Measurements from ENCODE around the gene PDE6A. TPM values are rescaled to one million over a fixed set of nuclear protein-coding genes. Genes with fewer than 3 reads are reported as not detected.
"Not testable (repeated sequence)": the region's sequence is repeated elsewhere in the genome, so short reads cannot be mapped to it uniquely, and the experiment has no call there.

Gene PDE6A
- total and polyA plus RNA-seq, 4 donors, result 0.13 TPM; not detected in 3

- WGBS, 2 donors, result 93 to 94% methylated on average over 13 of the region's 13 CpGs
These were observed 81.4 kb downstream of the PDE6A start for GRCh38 chr5:149863176-149863575.

DNA sequence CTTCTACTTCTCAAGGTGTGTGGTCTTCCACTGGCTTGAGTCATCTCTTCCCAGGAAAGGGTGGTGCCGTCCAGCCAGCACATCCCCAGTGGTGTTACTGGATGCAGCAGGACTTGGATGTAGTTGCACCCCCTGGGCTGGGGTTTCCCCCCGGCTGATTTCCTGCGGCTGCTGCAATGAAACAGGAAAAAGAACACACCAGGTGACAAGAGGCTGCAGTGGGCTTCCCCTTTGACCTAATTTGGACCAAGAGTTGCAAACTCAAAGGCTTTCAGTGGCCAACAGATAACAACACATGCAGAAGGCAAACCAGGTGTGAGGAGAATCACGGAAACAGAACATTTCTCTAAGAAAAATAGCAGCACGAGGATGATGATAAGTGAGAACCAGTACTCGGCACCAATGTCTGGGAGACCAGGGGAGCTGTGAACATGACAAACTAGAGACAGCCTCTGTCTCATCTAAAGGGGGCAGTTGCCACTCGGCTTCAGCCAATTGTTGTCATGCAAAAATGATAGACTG lies 83.7 kb downstream of the PDE6A start:
- WGBS, 2 donors, result 90 to 91% methylated on average over 7 of the region's 7 CpGs
- intact Hi-C loops (cut with DNase I), result no loop called here
- no peak overlapping the region for H3K27ac ChIP-seq (ENCODE audit: low read depth in 1 of 2, low read length in 2 of 2)
- ATAC-seq (ENCODE audit: low FRiP score) (no peak), DNase-seq (no peak)
- no peak overlapping the region for H3K4me3 ChIP-seq (ENCODE audit: low read length in 2 of 2)
- no peaks in the 10 kb centered on the region for H3K4me1 ChIP-seq (ENCODE audit: control insufficient read depth in 1 of 2, insufficient read depth in 2 of 2, low read length in 2 of 2)
- peaks cover under 1% of the 10 kb centered on the region for H3K9me3 ChIP-seq (ENCODE audit: control insufficient read depth, low read length)
- no peaks in the 10 kb centered on the region for H3K36me3 ChIP-seq (ENCODE audit: control insufficient read depth in 1 of 2, insufficient read depth in 2 of 2, low read length in 1 of 2)
- H3K27me3 ChIP-seq (ENCODE audit: control insufficient read depth in 1 of 2, insufficient read depth in 2 of 2, low read length in 1 of 2), result no peaks in the 10 kb centered on the region

More at GRCh38 chr5:149863176-149863575, 81.4 kb downstream of the PDE6A start:
- H3K27me3 ChIP-seq (ENCODE audit: control insufficient read depth in 1 of 2, insufficient read depth in 2 of 2, low read length in 1 of 2), result no peaks in the 10 kb centered on the region
- peaks cover 1% of the 10 kb centered on the region for H3K9me3 ChIP-seq (ENCODE audit: control insufficient read depth, low read length)
- no peaks in the 10 kb centered on the region for H3K4me1 ChIP-seq (ENCODE audit: control insufficient read depth in 1 of 2, insufficient read depth in 2 of 2, low read length in 2 of 2)
- no peak for DNase-seq
- H3K4me3 ChIP-seq (ENCODE audit: low read length in 2 of 2), result no peak overlapping the region
- intact Hi-C loops (cut with DNase I), result no loop called here
- no peaks in the 10 kb centered on the region for H3K36me3 ChIP-seq (ENCODE audit: control insufficient read depth in 1 of 2, insufficient read depth in 2 of 2, low read length in 1 of 2)
- H3K27ac ChIP-seq (ENCODE audit: low read depth in 1 of 2, low read length in 2 of 2), result no peak overlapping the region
- ATAC-seq (ENCODE audit: low FRiP score), result no peak

- DNase-seq, result no peak
- no peaks in the 10 kb centered on the region for H3K27me3 ChIP-seq (ENCODE audit: control insufficient read depth in 1 of 2, insufficient read depth in 2 of 2, low read length in 1 of 2)
- H3K9me3 ChIP-seq (ENCODE audit: control insufficient read depth, low read length), result no peaks in the 10 kb centered on the region
- no peak for ATAC-seq (ENCODE audit: low FRiP score)
- no peaks in the 10 kb centered on the region for H3K4me1 ChIP-seq (ENCODE audit: control insufficient read depth in 1 of 2, insufficient read depth in 2 of 2, low read length in 2 of 2)
- H3K27ac ChIP-seq (ENCODE audit: low read depth in 1 of 2, low read length in 2 of 2), result no peak overlapping the region
- H3K4me3 ChIP-seq (ENCODE audit: low read length in 2 of 2), result no peak overlapping the region
- WGBS, 2 donors, result 95 to 96% methylated on average over 4 of the region's 4 CpGs
- no peaks in the 10 kb centered on the region for H3K36me3 ChIP-seq (ENCODE audit: control insufficient read depth in 1 of 2, insufficient read depth in 2 of 2, low read length in 1 of 2)
- intact Hi-C loops (cut with DNase I), result no loop called here
These were observed 84.8 kb downstream of the PDE6A start for GRCh38 chr5:149859746-149860145.

DNA sequence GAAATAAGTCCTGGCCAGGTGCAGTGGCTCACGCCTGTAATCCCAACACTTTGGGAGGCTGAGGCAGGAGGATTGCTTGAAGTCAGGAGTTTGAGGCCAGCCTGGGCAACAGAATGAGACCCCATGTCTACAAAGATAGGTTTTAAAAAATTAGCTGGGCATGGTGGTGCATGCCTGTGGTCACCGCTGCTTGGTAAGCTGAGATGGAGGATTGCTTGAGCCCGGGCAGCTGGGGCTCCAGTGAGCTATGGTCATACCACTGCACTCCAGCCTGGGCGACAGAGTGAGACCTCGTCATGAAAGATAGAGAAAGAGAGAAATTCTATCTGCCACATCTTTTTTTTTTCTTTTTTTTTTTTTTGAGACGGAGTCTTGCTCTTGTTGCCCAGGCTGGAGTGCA lies 86.1 kb downstream of the PDE6A start:
- H3K27me3 ChIP-seq (ENCODE audit: control insufficient read depth in 1 of 2, insufficient read depth in 2 of 2, low read length in 1 of 2); H3K4me1 ChIP-seq (ENCODE audit: control insufficient read depth in 1 of 2, insufficient read depth in 2 of 2, low read length in 2 of 2); DNase-seq; H3K27ac ChIP-seq (ENCODE audit: low read depth in 1 of 2, low read length in 2 of 2); intact Hi-C loops (cut with DNase I); H3K36me3 ChIP-seq (ENCODE audit: control insufficient read depth in 1 of 2, insufficient read depth in 2 of 2, low read length in 1 of 2); H3K4me3 ChIP-seq (ENCODE audit: low read length in 2 of 2); H3K9me3 ChIP-seq (ENCODE audit: control insufficient read depth, low read length); ATAC-seq (ENCODE audit: low FRiP score): not testable (repeated sequence)
- WGBS, 2 donors, result 97 to 98% methylated on average over 5 of the region's 6 CpGs

DNA sequence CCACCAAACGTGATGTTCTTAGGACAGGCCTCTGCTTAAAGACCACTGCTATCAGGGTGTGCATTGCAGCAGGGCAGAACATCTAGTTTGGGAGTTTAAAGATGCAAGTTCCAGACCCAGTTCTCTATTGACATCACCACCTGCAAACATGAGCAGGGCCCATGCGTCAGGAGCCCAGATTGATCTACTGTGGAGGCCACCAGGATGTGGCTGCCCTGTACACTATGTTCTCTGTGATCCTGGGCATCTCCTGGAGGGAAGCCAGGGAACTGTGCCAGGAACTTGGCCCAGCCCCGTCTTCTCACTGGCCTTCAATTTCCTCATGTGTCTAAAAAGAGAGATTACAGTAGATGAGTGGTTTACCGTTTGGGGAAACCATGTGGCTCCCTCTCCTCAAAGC lies 87.1 kb downstream of the PDE6A start:
- DNase-seq, result peak in 1 of 2 donors; percentile 80
- Histone ChIP-seq H3K4me3 (ENCODE audit: low read length in 2 of 2) (no peak overlapping the region), H3K4me1 (ENCODE audit: control insufficient read depth in 1 of 2, insufficient read depth in 2 of 2, low read length in 2 of 2) (no peaks in the 10 kb centered on the region), H3K9me3 (ENCODE audit: control insufficient read depth, low read length) (no peaks in the 10 kb centered on the region), H3K27me3 (ENCODE audit: control insufficient read depth in 1 of 2, insufficient read depth in 2 of 2, low read length in 1 of 2) (no peaks in the 10 kb centered on the region), H3K36me3 (ENCODE audit: control insufficient read depth in 1 of 2, insufficient read depth in 2 of 2, low read length in 1 of 2) (no peaks in the 10 kb centered on the region), H3K27ac (ENCODE audit: low read depth in 1 of 2, low read length in 2 of 2) (no peak overlapping the region)
- WGBS, 2 donors, result 48 to 58% methylated on average over 4 of the region's 4 CpGs
- intact Hi-C loops (cut with DNase I), result no loop called here
- ATAC-seq (ENCODE audit: low FRiP score), result no peak

DNA sequence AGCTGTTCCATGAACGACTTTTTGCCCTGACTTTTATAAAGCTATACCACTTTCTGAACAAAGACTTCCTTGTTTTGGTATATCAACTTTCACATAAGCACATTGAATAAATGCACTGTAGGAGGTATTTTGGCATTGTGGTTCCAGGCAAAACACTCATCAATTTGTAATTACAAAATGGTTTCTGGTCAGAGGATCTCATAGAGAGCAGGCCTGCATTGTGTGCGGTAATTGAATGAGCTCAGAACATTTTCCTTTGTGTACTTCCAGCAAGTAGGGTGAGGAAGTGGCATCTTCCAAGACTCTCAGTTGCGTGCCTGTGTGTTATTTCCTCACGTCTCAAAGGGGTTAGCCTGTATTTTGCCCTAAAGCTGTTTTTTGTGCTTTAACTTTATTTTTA lies 89.2 kb downstream of the PDE6A start:
- Histone ChIP-seq H3K4me1 (ENCODE audit: control insufficient read depth in 1 of 2, insufficient read depth in 2 of 2, low read length in 2 of 2) (no peaks in the 10 kb centered on the region), H3K27ac (ENCODE audit: low read depth in 1 of 2, low read length in 2 of 2) (no peak overlapping the region), H3K27me3 (ENCODE audit: control insufficient read depth in 1 of 2, insufficient read depth in 2 of 2, low read length in 1 of 2) (no peaks in the 10 kb centered on the region), H3K36me3 (ENCODE audit: control insufficient read depth in 1 of 2, insufficient read depth in 2 of 2, low read length in 1 of 2) (no peaks in the 10 kb centered on the region), H3K9me3 (ENCODE audit: control insufficient read depth, low read length) (no peaks in the 10 kb centered on the region), H3K4me3 (ENCODE audit: low read length in 2 of 2) (no peak overlapping the region)
- ATAC-seq (ENCODE audit: low FRiP score) (no peak), DNase-seq (no peak)
- intact Hi-C loops (cut with DNase I), result no loop called here
- WGBS, 2 donors, result 81 to 88% methylated on average over 4 of the region's 4 CpGs

- Histone ChIP-seq H3K36me3 (ENCODE audit: control insufficient read depth in 1 of 2, insufficient read depth in 2 of 2, low read length in 1 of 2) (no peaks in the 10 kb centered on the region), H3K27me3 (ENCODE audit: control insufficient read depth in 1 of 2, insufficient read depth in 2 of 2, low read length in 1 of 2) (no peaks in the 10 kb centered on the region), H3K9me3 (ENCODE audit: control insufficient read depth, low read length) (no peaks in the 10 kb centered on the region), H3K4me3 (ENCODE audit: low read length in 2 of 2) (no peak overlapping the region), H3K27ac (ENCODE audit: low read depth in 1 of 2, low read length in 2 of 2) (no peak overlapping the region), H3K4me1 (ENCODE audit: control insufficient read depth in 1 of 2, insufficient read depth in 2 of 2, low read length in 2 of 2) (no peaks in the 10 kb centered on the region)
- WGBS, 2 donors, result 89 to 91% methylated on average over 3 of the region's 3 CpGs
- ATAC-seq (ENCODE audit: low FRiP score), result no peak
- intact Hi-C loops (cut with DNase I), result loop anchor here (5.0 kb wide), 1 partner anchor 107 kb away; the partner anchor contains the start of gene SLC26A2 (in 2 of the 2)
- no peak for DNase-seq
These were observed 89.7 kb downstream of the PDE6A start for GRCh38 chr5:149854866-149855265.

GRCh38 chr5:149853701-149854100 lies 90.9 kb downstream of the PDE6A start:
- no peak overlapping the region for H3K4me3 ChIP-seq (ENCODE audit: low read length in 2 of 2)
- intact Hi-C loops (cut with DNase I), result loop anchor here (5.0 kb wide), 1 partner anchor 109 kb away; the partner anchor contains the start of gene SLC26A2 (in 2 of the 2)
- ATAC-seq (ENCODE audit: low FRiP score), result no peak
- no peaks in the 10 kb centered on the region for H3K4me1 ChIP-seq (ENCODE audit: control insufficient read depth in 1 of 2, insufficient read depth in 2 of 2, low read length in 2 of 2)
- DNase-seq, result no peak
- H3K9me3 ChIP-seq (ENCODE audit: control insufficient read depth, low read length), result no peaks in the 10 kb centered on the region
- H3K27ac ChIP-seq (ENCODE audit: low read depth in 1 of 2, low read length in 2 of 2), result no peak overlapping the region
- 87 to 91% methylated on average over 3 of the region's 3 CpGs for WGBS, 2 donors
- H3K36me3 ChIP-seq (ENCODE audit: control insufficient read depth in 1 of 2, insufficient read depth in 2 of 2, low read length in 1 of 2), result no peaks in the 10 kb centered on the region
- H3K27me3 ChIP-seq (ENCODE audit: control insufficient read depth in 1 of 2, insufficient read depth in 2 of 2, low read length in 1 of 2), result no peaks in the 10 kb centered on the region

- H3K9me3 ChIP-seq (ENCODE audit: control insufficient read depth, low read length), result no peaks in the 10 kb centered on the region
- H3K4me1 ChIP-seq (ENCODE audit: control insufficient read depth in 1 of 2, insufficient read depth in 2 of 2, low read length in 2 of 2), result no peaks in the 10 kb centered on the region
- no peaks in the 10 kb centered on the region for H3K27me3 ChIP-seq (ENCODE audit: control insufficient read depth in 1 of 2, insufficient read depth in 2 of 2, low read length in 1 of 2)
- no peak for ATAC-seq (ENCODE audit: low FRiP score)
- intact Hi-C loops (cut with DNase I), result loop anchor here (5.0 kb wide), 1 partner anchor 109 kb away; the partner anchor contains the start of gene SLC26A2 (in 2 of the 2)
- no peak overlapping the region for H3K27ac ChIP-seq (ENCODE audit: low read depth in 1 of 2, low read length in 2 of 2)
- DNase-seq, result no peak
- 67 to 76% methylated on average over 4 of the region's 4 CpGs for WGBS, 2 donors
- no peaks in the 10 kb centered on the region for H3K36me3 ChIP-seq (ENCODE audit: control insufficient read depth in 1 of 2, insufficient read depth in 2 of 2, low read length in 1 of 2)
- H3K4me3 ChIP-seq (ENCODE audit: low read length in 2 of 2), result no peak overlapping the region
These were observed 91.3 kb downstream of the PDE6A start for GRCh38 chr5:149853331-149853648.

Data from aorta (tissue), 5 donors.